ENCODE results near the gene SEMA3G.

SEMA3G gene

DNA sequence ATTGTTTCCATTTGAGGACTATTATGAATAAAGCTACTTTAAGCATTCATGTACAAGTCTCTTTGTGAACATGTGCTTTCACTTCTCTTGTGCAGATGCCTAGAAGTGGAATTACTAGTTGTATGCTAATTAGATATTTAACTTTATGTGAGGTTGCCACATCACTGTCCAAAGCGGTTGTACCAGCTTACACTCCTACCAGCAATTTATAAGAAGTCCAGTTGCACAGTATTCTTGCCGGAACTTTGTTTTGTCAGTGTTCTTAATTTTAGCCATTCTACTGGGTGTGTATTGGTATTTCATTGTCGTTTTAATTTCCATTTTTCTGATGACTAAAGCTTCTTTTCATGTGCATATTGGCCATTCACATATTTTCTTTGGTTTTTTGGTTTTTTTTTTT, 29.1 kb downstream of the SEMA3G start:
- no peak for DNase-seq (ENCODE audit: low spot score)

DNA sequence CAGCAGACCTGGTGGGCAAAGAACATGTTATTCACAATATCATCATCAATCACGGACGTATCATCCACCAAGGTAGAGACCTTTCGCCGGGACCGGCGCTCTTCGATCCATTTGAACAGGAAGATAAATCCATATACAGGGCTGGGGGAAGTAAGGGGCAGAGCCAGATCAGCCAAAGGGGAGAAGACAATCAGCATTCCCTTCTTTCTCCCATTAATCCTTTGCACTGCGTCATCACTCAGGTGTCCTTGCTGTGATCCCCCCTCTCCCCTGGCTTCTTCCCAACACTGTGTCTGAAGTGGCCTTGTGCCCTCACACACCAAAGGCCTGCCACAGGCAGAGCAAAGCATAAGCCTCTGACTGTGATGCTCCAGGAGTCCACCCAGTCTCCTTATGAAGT, 36.4 kb downstream of the SEMA3G start:
- DNase-seq (ENCODE audit: low spot score) = no peak

GRCh38 chr3:52407779-52408178, 37.1 kb downstream of the SEMA3G start:
- no peak for DNase-seq (ENCODE audit: low spot score)

GRCh38 chr3:52406791-52407510, 38.0 kb downstream of the SEMA3G start:
- no peak for DNase-seq (ENCODE audit: low spot score)

DNA sequence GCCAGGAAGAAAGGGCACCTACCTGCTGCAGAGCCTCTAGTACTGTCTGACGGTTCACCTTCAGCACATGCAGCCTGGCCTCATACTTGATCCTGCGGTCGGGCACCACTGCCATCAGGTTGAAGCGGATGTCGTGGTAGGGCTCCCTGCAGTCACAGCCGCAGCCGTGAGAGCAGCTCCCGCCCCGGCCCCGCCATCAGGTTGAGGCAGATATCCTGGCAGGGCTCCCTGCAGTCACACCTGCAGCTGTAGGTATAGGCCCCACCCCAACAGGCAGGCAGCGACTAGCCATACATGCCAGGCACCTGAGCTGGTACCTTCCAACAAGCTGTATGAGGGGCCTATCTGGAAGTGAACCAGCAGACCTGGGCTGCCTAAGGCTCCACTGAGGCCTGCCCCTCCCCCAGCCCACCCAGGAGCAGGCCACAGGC, 38.7 kb downstream of the SEMA3G start:
- DNase-seq (ENCODE audit: low spot score) = no peak

DNA sequence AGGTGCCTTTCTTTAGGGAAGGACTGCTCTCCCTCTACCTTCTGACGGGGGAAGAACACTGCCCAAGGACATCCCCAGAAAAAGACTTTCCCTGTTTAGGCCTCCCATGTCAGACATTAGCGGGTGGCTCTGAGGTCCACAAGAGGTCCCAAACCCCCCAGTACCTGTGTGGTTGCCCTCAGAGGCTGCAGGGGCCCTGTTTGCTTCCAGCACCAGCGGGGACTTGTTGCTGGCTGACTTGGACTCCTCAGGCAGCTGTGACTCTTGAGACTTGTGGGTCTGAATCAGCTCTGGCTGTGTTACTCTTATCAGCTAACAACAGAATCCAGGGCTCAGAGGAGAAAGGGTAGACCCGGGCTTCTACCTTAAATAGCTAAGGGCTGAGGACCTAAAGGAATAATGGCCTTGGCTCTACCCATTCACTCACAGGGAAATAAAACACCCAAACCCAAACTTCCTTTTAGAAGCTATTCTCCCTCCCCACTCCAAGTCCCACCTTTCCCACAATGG, 39.2 kb downstream of the SEMA3G start:
- DNase-seq (ENCODE audit: low spot score) = no peak

- DNase-seq (ENCODE audit: low spot score) = no peak
Measured at GRCh38 chr3:52405066-52405465, 39.8 kb downstream of the SEMA3G start.

DNA sequence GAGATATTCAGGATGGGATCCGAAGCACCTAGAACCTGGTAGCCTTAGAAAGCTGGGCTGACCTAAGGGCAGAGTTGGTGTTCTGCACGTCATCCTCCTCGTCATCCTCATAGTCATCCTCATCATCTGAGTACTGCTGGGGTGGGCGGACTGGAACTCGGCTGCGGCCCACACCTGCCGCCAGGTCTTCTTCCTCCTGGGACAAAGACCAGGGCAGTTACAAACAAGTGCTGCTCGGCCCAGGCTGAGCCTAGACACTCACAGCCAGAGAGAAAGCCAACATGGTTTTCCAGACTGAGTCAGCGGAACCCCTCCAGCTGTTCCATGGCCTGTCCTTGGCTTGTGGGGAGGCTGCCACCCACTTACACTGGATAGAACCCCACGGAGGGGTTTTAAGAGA, 40.5 kb downstream of the SEMA3G start:
- no peak for DNase-seq (ENCODE audit: low spot score)

DNA sequence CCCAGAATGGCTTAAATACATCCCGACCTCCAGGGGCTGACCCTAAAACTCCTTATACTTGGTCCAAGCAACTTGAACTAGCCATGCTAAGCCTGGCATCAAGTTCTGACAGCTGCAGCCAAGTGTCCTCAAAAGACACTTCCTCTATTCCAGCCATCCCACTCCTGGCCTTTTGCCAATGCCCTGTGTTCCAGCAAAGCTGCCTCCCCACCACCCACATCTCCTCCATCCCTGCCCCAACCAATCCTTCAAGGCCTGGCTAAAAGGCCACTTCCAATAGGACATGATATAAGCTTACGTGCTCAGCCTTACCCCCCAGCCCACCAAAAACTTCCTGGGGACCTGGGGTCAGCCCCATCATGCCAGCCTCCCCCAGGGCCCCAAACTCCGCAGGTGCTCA, 40.9 kb downstream of the SEMA3G start:
- no peak for DNase-seq (ENCODE audit: low spot score)

GRCh38 chr3:52403271-52403841, 41.5 kb downstream of the SEMA3G start:
- no peak for DNase-seq (ENCODE audit: low spot score)

- no peak for DNase-seq (ENCODE audit: low spot score)
Measured at GRCh38 chr3:52402706-52403270, 42.1 kb downstream of the SEMA3G start.

GRCh38 chr3:52402101-52402521, 42.8 kb downstream of the SEMA3G start:
- DNase-seq (ENCODE audit: low spot score) = no peak

DNA sequence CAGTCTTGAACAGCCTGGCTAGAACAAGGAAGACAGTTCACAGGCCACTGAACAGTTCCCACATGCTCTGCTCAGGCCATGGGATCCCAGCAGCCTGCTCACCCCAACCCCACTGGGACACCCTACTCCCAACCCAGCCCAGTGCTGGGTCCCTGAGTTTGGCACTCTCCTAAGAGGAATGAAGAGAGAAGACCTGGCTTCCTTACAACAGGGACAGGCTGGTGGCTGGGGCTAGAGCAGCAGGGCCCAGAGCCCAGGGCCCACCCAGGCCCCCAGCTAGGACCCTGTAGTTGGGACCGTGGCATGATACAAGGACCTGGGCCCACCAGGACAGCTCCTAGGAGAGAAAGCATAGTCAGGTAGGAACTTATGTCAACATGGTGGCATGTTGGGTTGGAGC, 43.4 kb downstream of the SEMA3G start:
- no peak for DNase-seq (ENCODE audit: low spot score)

- DNase-seq (ENCODE audit: low spot score) = no peak
Measured at GRCh38 chr3:52401021-52401420, 43.9 kb downstream of the SEMA3G start.

DNA sequence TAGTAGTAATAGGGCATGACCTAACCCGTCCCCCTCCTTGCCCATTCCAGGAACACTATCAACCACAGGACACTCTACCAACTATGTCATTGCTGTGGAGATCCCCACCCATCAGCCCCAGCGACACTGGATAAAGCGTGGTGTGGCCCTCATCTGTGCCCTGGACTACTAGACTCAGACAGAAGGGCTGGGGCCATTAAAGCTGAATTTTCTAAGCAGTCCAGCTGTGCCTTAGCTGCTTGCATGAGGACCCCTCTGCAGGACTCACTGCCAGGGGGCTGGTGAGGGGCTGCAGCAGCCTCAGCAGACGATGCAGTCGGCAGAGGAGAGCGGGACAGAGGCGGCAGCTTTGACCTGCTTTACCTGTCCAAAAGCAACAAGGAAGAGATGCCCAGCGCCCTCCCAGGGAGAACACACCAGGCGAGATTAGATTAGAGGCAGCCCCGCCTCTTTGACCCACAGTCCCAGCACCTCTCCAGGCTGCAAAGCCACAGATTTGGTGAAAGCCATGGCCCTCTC, 44.6 kb downstream of the SEMA3G start:
- DNase-seq (ENCODE audit: low spot score) = no peak

DNA sequence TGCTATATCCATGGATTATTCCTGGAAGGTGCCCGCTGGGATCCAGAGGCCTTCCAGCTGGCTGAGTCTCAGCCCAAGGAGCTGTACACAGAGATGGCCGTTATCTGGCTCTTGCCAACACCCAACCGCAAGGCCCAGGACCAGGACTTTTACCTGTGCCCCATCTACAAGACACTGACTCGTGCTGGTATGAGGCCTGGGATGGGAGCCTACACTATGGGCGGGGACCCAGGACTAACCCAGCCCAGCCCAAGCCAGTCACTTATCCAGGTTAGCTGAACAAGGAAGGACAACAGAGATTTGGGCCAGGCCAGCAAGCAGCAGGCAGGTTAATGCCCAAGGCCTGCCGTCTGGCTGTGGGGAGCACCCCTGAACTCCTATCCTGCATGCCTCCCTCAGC, 45.3 kb downstream of the SEMA3G start:
- no peak for DNase-seq (ENCODE audit: low spot score)

GRCh38 chr3:52399131-52399530, 45.8 kb downstream of the SEMA3G start:
- no peak for DNase-seq (ENCODE audit: low spot score)

DNA sequence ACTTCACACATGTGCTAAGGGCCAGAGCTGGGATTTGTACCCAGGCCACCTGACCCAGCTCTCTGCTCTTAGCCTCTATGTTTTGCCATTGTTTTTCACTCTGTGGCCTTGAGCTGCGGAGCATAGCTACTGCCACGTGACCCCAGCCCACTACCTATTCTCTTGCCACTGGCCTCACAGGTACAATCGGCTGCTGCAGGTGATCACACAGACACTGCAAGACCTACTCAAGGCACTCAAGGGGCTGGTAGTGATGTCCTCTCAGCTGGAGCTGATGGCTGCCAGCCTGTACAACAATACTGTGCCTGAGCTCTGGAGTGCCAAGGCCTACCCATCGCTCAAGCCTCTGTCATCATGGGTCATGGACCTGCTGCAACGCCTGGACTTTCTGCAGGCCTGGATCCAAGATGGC, 46.2 kb downstream of the SEMA3G start:
- DNase-seq (ENCODE audit: low spot score) = no peak

GRCh38 chr3:52397676-52398399, 47.1 kb downstream of the SEMA3G start:
- DNase-seq (ENCODE audit: low spot score) = no peak

DNA sequence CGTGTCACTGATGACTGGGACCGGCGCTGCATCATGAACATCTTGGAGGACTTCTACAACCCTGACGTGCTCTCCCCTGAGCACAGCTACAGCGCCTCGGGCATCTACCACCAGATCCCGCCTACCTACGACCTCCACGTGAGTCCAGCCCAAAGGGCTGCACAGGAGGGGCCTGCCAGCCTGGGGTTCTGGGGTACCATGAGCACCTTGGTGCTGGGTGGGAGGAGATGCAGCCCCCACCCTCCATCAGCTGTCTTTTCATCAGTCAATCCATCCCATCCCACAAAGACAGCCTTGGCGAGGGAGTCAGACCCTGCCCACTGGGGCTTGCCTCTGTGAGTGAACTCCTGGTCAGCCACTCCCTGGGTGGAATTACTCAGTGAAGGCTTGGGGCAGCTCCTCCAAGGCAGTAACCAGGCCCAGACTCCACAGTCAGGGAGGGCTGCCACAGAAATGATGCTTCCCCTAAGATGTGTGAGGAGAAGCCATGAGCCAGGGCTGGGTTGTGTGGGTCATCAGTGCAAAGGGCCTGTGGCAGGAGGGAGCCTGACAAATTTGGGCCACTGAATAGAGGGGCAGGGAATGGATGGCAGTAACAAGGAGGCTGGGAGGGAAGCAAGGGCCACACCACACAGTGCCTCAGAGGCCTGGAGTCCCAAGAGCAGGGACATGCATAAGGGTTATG, 47.9 kb downstream of the SEMA3G start:
- DNase-seq (ENCODE audit: low spot score) = no peak

- no peak for DNase-seq (ENCODE audit: low spot score)
Measured at GRCh38 chr3:52396011-52396906, 48.6 kb downstream of the SEMA3G start.
